Esophagus squamous epithelium (tissue), 4 donors: Measurements from ENCODE around the gene TSPAN12.

Source experiments
- POLR2A ChIP-seq, 4 donors: fragments of 450-650 bp; IDR thresholded peaks; one replicate each; pipeline ENCODE4 v1.6.1; 2017; ENCODE audit warnings: antibody characterized with exemption in 4 of 4, mild to moderate bottlenecking in 4 of 4, moderate library complexity in 3 of 4
- TF ChIP-seq, protein P1 (sequence below), 6 experiments: fragments of 450-650 bp in 4 of 6; fragments of 200-600 bp in 2 of 6; sonication (generic) in 2 of 6; IDR thresholded peaks; one replicate each; pipeline ENCODE4 v1.5.1; 2016 to 2019; ENCODE audit warnings: antibody characterized with exemption in 6 of 6, mild to moderate bottlenecking in 4 of 6, moderate library complexity in 4 of 6

DNA sequence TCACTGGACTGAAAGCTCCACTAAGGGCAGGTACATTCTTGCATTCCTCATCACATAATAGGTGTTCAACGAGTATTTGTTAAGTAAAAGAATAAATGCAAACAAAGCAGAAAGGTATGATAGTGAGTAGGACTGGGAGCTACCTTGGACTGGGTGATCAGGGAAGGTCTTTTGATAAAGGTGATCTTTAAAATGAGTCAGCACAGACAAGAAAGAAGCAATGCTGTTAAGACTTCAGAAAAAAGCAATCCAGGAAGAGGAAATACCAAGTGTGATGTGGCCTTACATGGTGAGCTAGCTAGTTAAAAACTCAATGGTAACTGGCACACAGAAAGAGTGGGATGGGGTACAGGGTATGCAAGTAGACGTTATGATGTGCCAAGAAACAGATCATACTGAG lies 40.1 kb downstream of the TSPAN12 start:
- TF ChIP-seq, protein P1, sequence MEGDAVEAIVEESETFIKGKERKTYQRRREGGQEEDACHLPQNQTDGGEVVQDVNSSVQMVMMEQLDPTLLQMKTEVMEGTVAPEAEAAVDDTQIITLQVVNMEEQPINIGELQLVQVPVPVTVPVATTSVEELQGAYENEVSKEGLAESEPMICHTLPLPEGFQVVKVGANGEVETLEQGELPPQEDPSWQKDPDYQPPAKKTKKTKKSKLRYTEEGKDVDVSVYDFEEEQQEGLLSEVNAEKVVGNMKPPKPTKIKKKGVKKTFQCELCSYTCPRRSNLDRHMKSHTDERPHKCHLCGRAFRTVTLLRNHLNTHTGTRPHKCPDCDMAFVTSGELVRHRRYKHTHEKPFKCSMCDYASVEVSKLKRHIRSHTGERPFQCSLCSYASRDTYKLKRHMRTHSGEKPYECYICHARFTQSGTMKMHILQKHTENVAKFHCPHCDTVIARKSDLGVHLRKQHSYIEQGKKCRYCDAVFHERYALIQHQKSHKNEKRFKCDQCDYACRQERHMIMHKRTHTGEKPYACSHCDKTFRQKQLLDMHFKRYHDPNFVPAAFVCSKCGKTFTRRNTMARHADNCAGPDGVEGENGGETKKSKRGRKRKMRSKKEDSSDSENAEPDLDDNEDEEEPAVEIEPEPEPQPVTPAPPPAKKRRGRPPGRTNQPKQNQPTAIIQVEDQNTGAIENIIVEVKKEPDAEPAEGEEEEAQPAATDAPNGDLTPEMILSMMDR (IDR thresholded peaks at IDR 0.05), result no peak
- TF ChIP-seq POLR2A (IDR thresholded peaks at IDR 0.05), result no peak
